Keratinocyte (primary cell): ENCODE data around the gene SERTAD1.

Experiments
- CTCF ChIP-seq, 3 experiments: IDR thresholded peaks in 1 of 3; conservative IDR thresholded peaks in 1 of 3; optimal IDR thresholded peaks in 1 of 3; 2 replicates in 2 of 3; 3 replicates in 1 of 3; pipeline versions ENCODE3 to v1.5.1; 2011; ENCODE audit warnings: low read length in 3 of 3, mild to moderate bottlenecking in 3 of 3, moderate library complexity in 2 of 3, control low read depth in 1 of 3, inconsistent platforms in 1 of 3; ENCODE audit not compliant: insufficient read depth in 2 of 3; ENCODE audit errors: extremely low read depth in 1 of 3
- EZH2 ChIP-seq: IDR thresholded peaks from one replicate; pipeline ENCODE4 v1.6.1; 2012; ENCODE audit warnings: inconsistent platforms, mild to moderate bottlenecking, low read length, moderate library complexity

- TF ChIP-seq CTCF (optimal IDR thresholded peaks at IDR 0.05 in 1 of 3, IDR thresholded peaks at IDR 0.05 in 1 of 3, conservative IDR thresholded peaks at IDR 0.05 in 1 of 3; ENCODE audit: extremely low read depth in 1 of 3, insufficient read depth in 2 of 3, low read length in 3 of 3) = no peak
- no peak for TF ChIP-seq EZH2
These were observed 49.4 kb downstream of the SERTAD1 start for GRCh38 chr19:40376286-40376862.
